Testis (tissue), 2 donors: ENCODE data around the gene CHRNA1.

Source experiments
- CTCF ChIP-seq, 3 experiments: fragments of 450-650 bp in 2 of 3; fragments of 200-600 bp in 1 of 3; sonication (generic) in 1 of 3; IDR thresholded peaks; one replicate each; pipeline ENCODE4 v1.5.1; 2016 to 2019; ENCODE audit warnings: antibody characterized with exemption in 3 of 3, mild to moderate bottlenecking in 2 of 3, moderate library complexity in 1 of 3
- POLR2A ChIP-seq: fragments of 450-650 bp; IDR thresholded peaks from one replicate; pipeline ENCODE4 v1.6.1; 2017; ENCODE audit warnings: antibody characterized with exemption, mild to moderate bottlenecking, moderate library complexity

- TF ChIP-seq CTCF (IDR thresholded peaks at IDR 0.05), result no peak
- no peak for TF ChIP-seq POLR2A
Measured at GRCh38 chr2:174762464-174762863, 1.8 kb downstream of the CHRNA1 start.
